RWPE1 (cell line): ENCODE results near the gene ISY1.

Experiments
- CTCF ChIA-PET: fragments of 350-600 bp; sonication (Branson Sonifier 250); formaldehyde crosslinking; extraction: SDS; loops from one replicate; lab custom pipeline; 2021; lab: Yijun Ruan, JAX
- POLR2A ChIA-PET: fragments of 400-600 bp; formaldehyde crosslinking; extraction: SDS; loops from one replicate; lab custom pipeline; 2020; ENCODE audit warnings: antibody characterized with exemption; ENCODE audit not compliant: low non-redundant PET; lab: Yijun Ruan, JAX
- DNase-seq: peaks from one replicate; pipeline ENCODE4 v3.0.0; 2012; ENCODE audit warnings: low spot score
- H3K27ac ChIP-seq: fragments of 450-650 bp; 2 replicates; pipeline ENCODE4 v1.5.1; 2017
- TF ChIP-seq, protein P1 (sequence below): fragments of 450-650 bp; conservative IDR thresholded peaks from 2 replicates; pipeline ENCODE4 v1.5.1; 2017; ENCODE audit warnings: low read depth, mild to moderate bottlenecking

The ISY1 gene

GRCh38 chr3:129106320-129106719 is 54.5 kb downstream of the ISY1 start:
- CTCF ChIA-PET, result interaction anchor here (0.6 to 0.7 kb wide), 5 partner anchors 22 to 332 kb away, joined by 3 to 6 read pairs (median 3); no protein-coding TSS in a partner anchor
- no peak overlapping the region for H3K27ac ChIP-seq
- POLR2A ChIA-PET, result no interaction called here
- TF ChIP-seq, protein P1, sequence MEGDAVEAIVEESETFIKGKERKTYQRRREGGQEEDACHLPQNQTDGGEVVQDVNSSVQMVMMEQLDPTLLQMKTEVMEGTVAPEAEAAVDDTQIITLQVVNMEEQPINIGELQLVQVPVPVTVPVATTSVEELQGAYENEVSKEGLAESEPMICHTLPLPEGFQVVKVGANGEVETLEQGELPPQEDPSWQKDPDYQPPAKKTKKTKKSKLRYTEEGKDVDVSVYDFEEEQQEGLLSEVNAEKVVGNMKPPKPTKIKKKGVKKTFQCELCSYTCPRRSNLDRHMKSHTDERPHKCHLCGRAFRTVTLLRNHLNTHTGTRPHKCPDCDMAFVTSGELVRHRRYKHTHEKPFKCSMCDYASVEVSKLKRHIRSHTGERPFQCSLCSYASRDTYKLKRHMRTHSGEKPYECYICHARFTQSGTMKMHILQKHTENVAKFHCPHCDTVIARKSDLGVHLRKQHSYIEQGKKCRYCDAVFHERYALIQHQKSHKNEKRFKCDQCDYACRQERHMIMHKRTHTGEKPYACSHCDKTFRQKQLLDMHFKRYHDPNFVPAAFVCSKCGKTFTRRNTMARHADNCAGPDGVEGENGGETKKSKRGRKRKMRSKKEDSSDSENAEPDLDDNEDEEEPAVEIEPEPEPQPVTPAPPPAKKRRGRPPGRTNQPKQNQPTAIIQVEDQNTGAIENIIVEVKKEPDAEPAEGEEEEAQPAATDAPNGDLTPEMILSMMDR, result no peak
- no peak for DNase-seq

GRCh38 chr3:129105862-129106261 is 55.0 kb downstream of the ISY1 start:
- CTCF ChIA-PET, result interaction anchor here (0.6 to 0.7 kb wide), 3 partner anchors 52 to 331 kb away, joined by 3 to 6 read pairs (median 4); no protein-coding TSS in a partner anchor

GRCh38 chr3:129104498-129105079 is 56.3 kb downstream of the ISY1 start:
- POLR2A ChIA-PET, result no interaction called here
- CTCF ChIA-PET, result interaction anchor here (0.7 kb wide), 1 partner anchor 259 kb away, joined by 6 read pairs; no protein-coding TSS in a partner anchor
- DNase-seq, result no peak
- TF ChIP-seq, protein P1, result no peak
- H3K27ac ChIP-seq, result no peak overlapping the region

More at GRCh38 chr3:129105862-129106261, 55.0 kb downstream of the ISY1 start:
- no peak overlapping the region for H3K27ac ChIP-seq
- no peak for DNase-seq
- POLR2A ChIA-PET, result no interaction called here
- TF ChIP-seq, protein P1, result no peak

GRCh38 chr3:129104051-129104450 is 56.8 kb downstream of the ISY1 start:
- no peak overlapping the region for H3K27ac ChIP-seq
- no peak for DNase-seq
- POLR2A ChIA-PET, result no interaction called here
- CTCF ChIA-PET, result interaction anchor here (0.7 kb wide), 1 partner anchor 259 kb away, joined by 6 read pairs; no protein-coding TSS in a partner anchor
- TF ChIP-seq, protein P1, result no peak

DNA sequence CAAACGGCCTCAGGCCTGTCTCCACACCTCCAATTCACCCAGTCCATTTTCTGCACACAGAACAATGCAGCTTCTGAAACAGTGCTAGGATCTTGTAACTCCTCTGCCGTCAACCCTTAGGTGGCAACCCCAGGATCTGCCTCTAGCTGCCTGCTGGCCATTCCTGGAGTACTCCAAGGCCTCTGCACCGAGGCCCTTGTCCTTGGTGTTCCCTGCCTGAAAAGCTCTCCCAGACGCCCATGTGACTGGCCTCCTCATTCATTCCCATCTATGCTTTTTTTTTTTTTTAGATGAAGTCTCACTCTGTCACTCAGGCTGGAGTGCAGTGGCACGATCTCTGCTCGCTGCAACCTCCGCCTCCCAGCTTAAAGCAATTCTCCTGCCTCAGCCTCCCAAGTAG is 57.6 kb downstream of the ISY1 start:
- CTCF ChIA-PET, result no interaction called here
- TF ChIP-seq, protein P1, result no peak
- POLR2A ChIA-PET, result no interaction called here
- no peak overlapping the region for H3K27ac ChIP-seq
- DNase-seq, result no peak

- POLR2A ChIA-PET, result no interaction called here
- CTCF ChIA-PET, result interaction anchor here (0.9 kb wide), 1 partner anchor 21 kb away, joined by 3 read pairs; no protein-coding TSS in a partner anchor
- DNase-seq, result no peak
- TF ChIP-seq, protein P1, result no peak
- H3K27ac ChIP-seq, result peak overlapping the region; percentile 5; the same call in 1 of the 2 replicates
These were observed 59.3 kb downstream of the ISY1 start for GRCh38 chr3:129101370-129102138.
